T-cell (primary cell): ENCODE measurements around the gene ACTL8. TPM values are rescaled to one million over a fixed set of nuclear protein-coding genes. Genes with fewer than 3 reads are reported as not detected.

ENCODE experiments used
- ATAC-seq, 4 experiments: fragments of 200-7000 bp in 3 of 4; fragments of 150-1000 bp in 1 of 4; cut with Tn5 transposase; replicated peaks in 1 of 4; 1 replicate in 3 of 4; 2 replicates in 1 of 4; pipeline ENCODE4 v1.10.0; 2021; ENCODE audit warnings: moderate library complexity in 3 of 4, mild to moderate bottlenecking in 2 of 4, moderate number of reproducible peaks in 1 of 4
- CTCF ChIA-PET, 2 donors: fragments of 300-600 bp; sonication (Branson Sonifier 250); formaldehyde crosslinking; loops; one replicate each; lab custom pipeline; 2022; ENCODE audit warnings: antibody characterized with exemption in 2 of 2; lab: Charles Lee
- POLR2A ChIA-PET, 2 donors: fragments of 300-600 bp; sonication (Branson Sonifier 250); formaldehyde crosslinking; loops; one replicate each; lab custom pipeline; 2022; ENCODE audit warnings: antibody characterized with exemption in 2 of 2; lab: Charles Lee
- DNase-seq, 35 experiments: peaks; one replicate each; pipeline versions ENCODE4 v3.0.0 to v3.0.0-alpha.2; 2013 to 2023
- H3K27ac ChIP-seq: one replicate; pipeline ENCODE4 v1.5.1; 2013; ENCODE audit warnings: low read length
- H3K27me3 ChIP-seq, 2 experiments: replicated peaks in 1 of 2; 1 replicate in 1 of 2; 2 replicates in 1 of 2; pipeline versions ENCODE4 v1.6.1 to v1.7.0; 2013; ENCODE audit warnings: low read length in 1 of 2, mixed read lengths in 1 of 2; ENCODE audit not compliant: control insufficient read depth in 2 of 2, insufficient read depth in 2 of 2; ENCODE audit errors: extremely low read depth in 1 of 2
- H3K36me3 ChIP-seq, 2 donors: 1 replicate in 1 of 2; 2 replicates in 1 of 2; pipeline versions ENCODE4 v1.6.1 to v1.7.0; 2013; ENCODE audit warnings: low read length in 1 of 2; ENCODE audit not compliant: control insufficient read depth in 2 of 2, insufficient read depth in 1 of 2; ENCODE audit errors: extremely low read depth in 1 of 2
- H3K4me1 ChIP-seq, 2 experiments: 1 replicate in 1 of 2; 2 replicates in 1 of 2; pipeline versions ENCODE4 v1.6.1 to v1.7.0; 2013; ENCODE audit warnings: low read length in 2 of 2, mixed read lengths in 1 of 2; ENCODE audit not compliant: insufficient read depth in 2 of 2, control insufficient read depth in 1 of 2; ENCODE audit errors: extremely low read depth in 1 of 2
- H3K4me3 ChIP-seq, 2 donors: 1 replicate in 1 of 2; 2 replicates in 1 of 2; pipeline versions ENCODE4 v1.5.1 to v1.7.0; 2013; ENCODE audit warnings: mild to moderate bottlenecking in 2 of 2, low read length in 1 of 2, moderate library complexity in 1 of 2; ENCODE audit not compliant: control insufficient read depth in 1 of 2; ENCODE audit errors: extremely low read depth in 1 of 2
- H3K9me3 ChIP-seq: 2 replicates; pipeline ENCODE4 v1.7.0; 2013
- H3K27ac Mint-ChIP-seq, 2 donors: one replicate each; pipeline ENCODE4 v1.8.0; 2020 to 2021; ENCODE audit warnings: mild to moderate bottlenecking in 2 of 2, mixed read lengths in 2 of 2
- H3K27me3 Mint-ChIP-seq, 2 donors: one replicate each; pipeline ENCODE4 v1.8.0; 2021 to 2022; ENCODE audit warnings: mixed read lengths in 2 of 2
- H3K36me3 Mint-ChIP-seq: one replicate; pipeline ENCODE4 v1.8.0; 2021; ENCODE audit warnings: mixed read lengths
- H3K4me1 Mint-ChIP-seq, 3 donors: one replicate each; pipeline ENCODE4 v1.8.0; 2020 to 2022; ENCODE audit warnings: mixed read lengths in 3 of 3, mild to moderate bottlenecking in 1 of 3
- H3K4me3 Mint-ChIP-seq, 3 donors: one replicate each; pipeline ENCODE4 v1.8.0; 2020 to 2022; ENCODE audit warnings: mild to moderate bottlenecking in 3 of 3, mixed read lengths in 3 of 3, moderate library complexity in 3 of 3
- H3K9me3 Mint-ChIP-seq, 3 donors: one replicate each; pipeline ENCODE4 v1.8.0; 2020 to 2022; ENCODE audit warnings: mixed read lengths in 3 of 3
- WGBS: methylation state at CpG from one replicate; pipeline ENCODE4 v1.1.5; 2013; ENCODE audit warnings: missing lambda C conversion rate; ENCODE audit not compliant: insufficient coverage; 5-methylcytosine and 5-hydroxymethylcytosine counted together
- total RNA-seq, 35 experiments: library from RNA in 6 of 35; stranded (reverse) in 6 of 35; fragments of 120-200 nt in 1 of 35; gene quantifications; one replicate each; pipeline versions ENCODE4 v1.2.1 to v1.2.4 and lab custom pipeline; 2013 to 2026

Gene ACTL8
- total RNA-seq, 5 donors from 2014 or later (not counting 1 experiment from before 2014, with no cell fraction given), result not detected

- Histone ChIP-seq H3K36me3 (no peaks in the 10 kb centered on the region), H3K27me3 (peaks cover 0 to 20% of the 10 kb centered on the region in 2 experiments), H3K4me3 (no peak overlapping the region), H3K9me3 (no peaks in the 10 kb centered on the region), H3K27ac (no peak overlapping the region), H3K4me1 (no peaks in the 10 kb centered on the region)
- Mint-ChIP-seq H3K36me3 (no peaks in the 10 kb centered on the region), H3K27me3 (peaks cover 15 to 21% of the 10 kb centered on the region in 2 donors), H3K4me3 (no peak overlapping the region), H3K9me3 (peaks cover 0 to 6% (median 0%) of the 10 kb centered on the region in 3 donors), H3K4me1 (no peaks in the 10 kb centered on the region), H3K27ac (no peak overlapping the region)
- ATAC-seq (no peak), DNase-seq (no peak)
- CTCF ChIA-PET, result no interaction called here
- 60% methylated on average over 1 of the region's 4 CpGs for WGBS
- POLR2A ChIA-PET, result no interaction called here
Measured at GRCh38 chr1:17857109-17857499, 102.0 kb downstream of the ACTL8 start.

DNA sequence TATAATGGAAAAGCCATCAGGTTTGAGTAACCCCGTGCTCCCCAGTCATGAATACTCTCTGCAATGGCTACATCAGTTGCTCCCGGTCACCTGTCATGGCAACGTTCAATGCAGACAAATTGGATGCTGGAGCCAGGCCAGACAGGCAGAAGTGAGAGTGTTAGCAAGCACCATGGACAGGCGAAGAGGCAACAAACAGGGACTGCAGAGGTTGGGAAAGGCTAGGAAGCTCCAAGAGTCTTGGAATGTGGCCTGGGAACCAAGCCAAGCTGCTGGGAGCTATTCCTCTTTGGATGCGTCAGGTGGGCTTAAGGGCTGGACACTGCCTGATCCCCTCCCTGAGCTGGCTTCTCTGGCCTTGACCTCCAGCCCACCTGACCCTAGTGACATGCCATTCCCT is 102.9 kb downstream of the ACTL8 start:
- H3K4me3 Mint-ChIP-seq, result no peak overlapping the region
- peaks cover 0 to 6% (median 0%) of the 10 kb centered on the region in 3 donors for H3K9me3 Mint-ChIP-seq
- 86% methylated on average over 5 of the region's 5 CpGs for WGBS
- H3K27me3 ChIP-seq, result peaks cover 0 to 20% of the 10 kb centered on the region in 2 experiments
- no peaks in the 10 kb centered on the region for H3K4me1 ChIP-seq
- H3K36me3 Mint-ChIP-seq, result no peaks in the 10 kb centered on the region
- no peak overlapping the region for H3K27ac Mint-ChIP-seq
- H3K9me3 ChIP-seq, result no peaks in the 10 kb centered on the region
- no peaks in the 10 kb centered on the region for H3K4me1 Mint-ChIP-seq
- H3K4me3 ChIP-seq, result no peak overlapping the region
- ATAC-seq, result no peak
- no peak for DNase-seq
- CTCF ChIA-PET, result no interaction called here
- no peaks in the 10 kb centered on the region for H3K36me3 ChIP-seq
- POLR2A ChIA-PET, result no interaction called here
- no peak overlapping the region for H3K27ac ChIP-seq
- H3K27me3 Mint-ChIP-seq, result peaks cover 15 to 21% of the 10 kb centered on the region in 2 donors

DNA sequence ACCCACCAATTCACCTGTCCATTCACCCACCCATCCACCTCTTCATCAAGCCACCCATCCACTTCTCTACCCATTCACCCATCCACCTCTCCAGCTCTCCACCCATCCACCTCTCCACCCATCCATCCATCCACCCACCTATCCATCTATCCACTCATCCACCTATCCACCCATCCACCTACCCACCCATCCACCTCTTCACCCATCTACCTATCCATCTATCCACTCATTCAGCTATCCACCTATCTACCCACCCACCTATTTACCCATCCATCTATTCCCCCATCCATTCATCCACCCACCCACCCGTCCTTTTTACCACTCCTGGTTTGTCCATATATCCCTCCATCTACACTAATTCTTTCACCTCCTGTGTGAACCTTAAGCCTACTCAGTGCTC is 105.7 kb downstream of the ACTL8 start:
- Mint-ChIP-seq H3K9me3 (peaks cover 0 to 6% (median 0%) of the 10 kb centered on the region in 3 donors), H3K27me3 (peaks cover 11 to 21% of the 10 kb centered on the region in 2 donors)
- WGBS, result 78% methylated on average over 1 of the region's 1 CpG

DNA sequence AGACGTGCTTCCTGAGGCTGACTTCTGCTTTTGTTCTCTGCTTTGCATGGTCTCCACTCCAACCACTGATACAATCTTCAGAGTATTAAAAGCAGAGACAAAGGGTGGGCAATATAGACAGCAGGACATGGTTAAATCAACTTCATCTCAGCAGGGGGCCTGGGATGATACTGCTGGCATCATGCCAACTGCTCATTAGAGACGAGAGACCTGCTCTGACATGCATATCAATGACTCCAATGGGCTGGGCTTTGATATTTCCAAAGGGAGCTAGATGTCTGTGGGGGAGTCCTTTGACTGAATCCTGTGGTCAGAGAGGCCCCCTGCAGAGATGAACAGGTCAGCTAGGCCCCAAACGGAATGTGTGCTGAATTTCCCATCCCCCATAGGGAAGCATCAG is 106.6 kb downstream of the ACTL8 start:
- ATAC-seq, result no peak
- 0% methylated on average over 1 of the region's 3 CpGs for WGBS
- H3K27me3 Mint-ChIP-seq, result peaks cover 13 to 21% of the 10 kb centered on the region in 2 donors
- peaks cover 0 to 6% (median 0%) of the 10 kb centered on the region in 3 donors for H3K9me3 Mint-ChIP-seq
- no peak overlapping the region for H3K27ac ChIP-seq
- H3K4me1 Mint-ChIP-seq, result no peaks in the 10 kb centered on the region
- no peaks in the 10 kb centered on the region for H3K36me3 ChIP-seq
- H3K36me3 Mint-ChIP-seq, result no peaks in the 10 kb centered on the region
- no peak for DNase-seq
- peaks cover 0 to 9% of the 10 kb centered on the region in 2 experiments for H3K27me3 ChIP-seq
- ChIA-PET CTCF (no interaction called here), POLR2A (no interaction called here)
- H3K4me3 Mint-ChIP-seq, result no peak overlapping the region
- H3K9me3 ChIP-seq, result no peaks in the 10 kb centered on the region
- no peak overlapping the region for H3K27ac Mint-ChIP-seq
- no peak overlapping the region for H3K4me3 ChIP-seq
- H3K4me1 ChIP-seq, result no peaks in the 10 kb centered on the region

More for the DNA sequence above, 105.7 kb downstream of the ACTL8 start:
- DNase-seq (no peak), ATAC-seq (no peak)
- no peaks in the 10 kb centered on the region for H3K36me3 Mint-ChIP-seq
- Histone ChIP-seq H3K4me3 (no peak overlapping the region), H3K9me3 (no peaks in the 10 kb centered on the region), H3K36me3 (no peaks in the 10 kb centered on the region), H3K27me3 (peaks cover 0 to 14% of the 10 kb centered on the region in 2 experiments), H3K27ac (no peak overlapping the region), H3K4me1 (no peaks in the 10 kb centered on the region)
- H3K4me1 Mint-ChIP-seq, result no peaks in the 10 kb centered on the region
- ChIA-PET POLR2A (no interaction called here), CTCF (no interaction called here)
- no peak overlapping the region for H3K27ac Mint-ChIP-seq
- no peak overlapping the region for H3K4me3 Mint-ChIP-seq

DNA sequence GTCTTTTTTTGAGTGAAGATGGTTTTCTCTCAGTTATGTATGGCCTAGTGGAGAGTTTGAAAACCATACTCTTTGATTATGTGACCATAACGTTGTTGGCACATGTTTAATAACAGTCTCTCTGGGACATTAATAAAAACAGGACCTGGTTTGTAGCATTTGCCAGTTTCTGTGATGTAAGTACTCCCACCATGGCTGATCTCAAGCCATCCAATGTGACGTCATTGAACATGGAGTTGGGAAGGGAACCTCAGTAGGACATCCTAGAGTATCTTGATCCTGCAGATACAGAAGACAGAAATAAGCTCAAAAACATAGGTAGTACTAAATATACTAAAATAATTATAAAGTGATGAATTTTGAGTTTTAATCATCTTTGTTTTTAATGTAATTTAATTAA is 107.0 kb downstream of the ACTL8 start:
- ChIA-PET CTCF (no interaction called here), POLR2A (no interaction called here)
- Mint-ChIP-seq H3K27ac (no peak overlapping the region), H3K4me1 (no peaks in the 10 kb centered on the region), H3K36me3 (no peaks in the 10 kb centered on the region), H3K4me3 (no peak overlapping the region), H3K9me3 (peaks cover 0 to 6% (median 0%) of the 10 kb centered on the region in 3 donors), H3K27me3 (peaks cover 13 to 26% of the 10 kb centered on the region in 2 donors)
- no peaks in the 10 kb centered on the region for H3K9me3 ChIP-seq
- no peak overlapping the region for H3K27ac ChIP-seq
- WGBS, result 83% methylated on average over 1 of the region's 2 CpGs
- DNase-seq (no peak), ATAC-seq (no peak)
- H3K4me1 ChIP-seq, result no peaks in the 10 kb centered on the region
- H3K27me3 ChIP-seq, result peaks cover 0 to 8% of the 10 kb centered on the region in 2 experiments
- no peak overlapping the region for H3K4me3 ChIP-seq
- H3K36me3 ChIP-seq, result no peaks in the 10 kb centered on the region

GRCh38 chr1:17865912-17866739 is 111.0 kb downstream of the ACTL8 start:
- no peaks in the 10 kb centered on the region for H3K4me1 ChIP-seq
- Mint-ChIP-seq H3K4me1 (no peaks in the 10 kb centered on the region), H3K36me3 (no peaks in the 10 kb centered on the region), H3K4me3 (no peak overlapping the region), H3K27ac (no peak overlapping the region), H3K9me3 (peaks cover 0 to 1% (median 0%) of the 10 kb centered on the region in 3 donors), H3K27me3 (peaks cover 10 to 13% of the 10 kb centered on the region in 2 donors)
- no peaks in the 10 kb centered on the region for H3K9me3 ChIP-seq
- WGBS, result 53% methylated on average over 3 of the region's 9 CpGs
- H3K36me3 ChIP-seq, result no peaks in the 10 kb centered on the region
- DNase-seq (no peak), ATAC-seq (no peak)
- CTCF ChIA-PET, result no interaction called here
- no peak overlapping the region for H3K4me3 ChIP-seq
- POLR2A ChIA-PET, result no interaction called here
- peaks cover 0 to 3% of the 10 kb centered on the region in 2 experiments for H3K27me3 ChIP-seq
- H3K27ac ChIP-seq, result no peak overlapping the region
